ENCODE results near the gene MALRD1. TPM values are rescaled to one million over a fixed set of nuclear protein-coding genes. Genes with fewer than 3 reads are reported as not detected.

The MALRD1 gene
- total RNA-seq, 1 experiment from 2014 or later = under 0.01 TPM

DNA sequence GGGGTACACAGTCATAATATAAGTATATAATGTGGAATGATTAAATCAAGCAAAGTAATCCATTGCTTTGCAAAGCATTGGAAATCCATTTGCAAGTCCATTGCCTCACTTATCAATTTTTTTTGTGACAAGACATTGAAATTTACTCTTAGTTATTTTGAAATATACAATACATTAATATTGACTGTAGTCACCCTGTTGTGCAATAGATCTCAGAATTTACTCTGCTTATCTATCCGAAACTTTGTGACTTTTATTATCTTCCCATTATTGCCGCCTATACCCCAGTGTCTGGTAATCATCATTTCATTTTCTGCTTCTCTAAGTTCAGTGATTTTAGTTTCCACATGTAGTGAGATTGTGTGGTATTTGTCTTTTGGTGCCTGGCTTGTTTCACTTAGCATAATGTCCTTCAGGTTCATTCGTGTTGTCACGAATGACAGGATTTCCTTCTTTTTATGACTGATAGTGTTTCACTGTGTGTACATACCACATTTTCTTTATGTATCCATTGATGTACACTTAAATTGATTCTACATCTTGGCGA lies 5.8 kb downstream of the MALRD1 start:
- Histone ChIP-seq H3K27ac (no peak overlapping the region), H3K9me3 (replicated peaks) (no peaks in the 10 kb centered on the region), H3K36me3 (no peaks in the 10 kb centered on the region), H3K4me1 (replicated peaks) (no peaks in the 10 kb centered on the region), H3K27me3 (replicated peaks) (no peaks in the 10 kb centered on the region), H3K4me3 (no peak overlapping the region)
- DNase-seq (ENCODE audit: low read depth in 1 of 2, low spot score in 2 of 2) = no peak

DNA sequence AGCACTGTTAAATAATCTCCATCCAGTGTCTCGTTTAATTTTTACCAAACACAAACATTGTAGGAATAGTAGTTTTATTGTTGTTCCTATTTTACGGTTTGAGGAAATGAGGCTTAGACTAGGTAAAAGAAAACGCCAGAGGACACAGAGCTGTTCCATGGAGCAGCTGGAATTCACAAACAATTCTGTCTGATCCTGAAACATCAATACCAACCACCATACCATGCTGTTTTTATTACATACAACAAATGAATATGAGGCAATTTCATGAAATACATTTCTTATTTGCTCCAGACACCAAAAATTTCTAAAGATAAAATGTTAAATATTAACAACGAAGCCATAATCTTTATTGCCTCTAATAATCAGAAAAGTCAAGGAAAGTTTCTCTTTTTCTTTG lies 9.4 kb downstream of the MALRD1 start:
- Histone ChIP-seq H3K4me3 (no peak overlapping the region), H3K27ac (no peak overlapping the region), H3K27me3 (replicated peaks) (no peaks in the 10 kb centered on the region), H3K9me3 (replicated peaks) (peaks cover 12% of the 10 kb centered on the region; the same call in 1 of the 2 replicates), H3K36me3 (no peaks in the 10 kb centered on the region), H3K4me1 (replicated peaks) (no peaks in the 10 kb centered on the region)
- no peak for DNase-seq (ENCODE audit: low read depth in 1 of 2, low spot score in 2 of 2)

DNA sequence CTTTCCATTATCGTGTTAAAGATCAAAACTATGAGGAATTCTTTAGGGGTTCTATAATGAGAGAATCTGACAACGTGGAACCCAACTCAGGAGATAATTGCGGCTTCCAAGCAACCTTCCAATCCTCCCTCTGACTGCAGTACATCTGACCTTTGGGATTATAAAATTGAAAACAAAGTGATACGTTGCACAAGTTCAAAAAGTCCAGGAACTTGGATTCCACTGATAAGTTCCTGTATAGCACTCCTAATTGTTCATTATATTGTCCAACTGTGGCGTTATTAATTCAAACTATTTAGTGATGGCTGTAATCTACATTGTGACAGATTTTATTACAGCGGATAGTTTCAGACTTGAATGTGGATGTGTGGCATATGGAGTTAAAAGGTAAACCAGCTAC lies 15.4 kb downstream of the MALRD1 start:
- H3K4me3 ChIP-seq = no peak overlapping the region
- no peak overlapping the region for H3K27ac ChIP-seq
- no peaks in the 10 kb centered on the region for H3K36me3 ChIP-seq

DNA sequence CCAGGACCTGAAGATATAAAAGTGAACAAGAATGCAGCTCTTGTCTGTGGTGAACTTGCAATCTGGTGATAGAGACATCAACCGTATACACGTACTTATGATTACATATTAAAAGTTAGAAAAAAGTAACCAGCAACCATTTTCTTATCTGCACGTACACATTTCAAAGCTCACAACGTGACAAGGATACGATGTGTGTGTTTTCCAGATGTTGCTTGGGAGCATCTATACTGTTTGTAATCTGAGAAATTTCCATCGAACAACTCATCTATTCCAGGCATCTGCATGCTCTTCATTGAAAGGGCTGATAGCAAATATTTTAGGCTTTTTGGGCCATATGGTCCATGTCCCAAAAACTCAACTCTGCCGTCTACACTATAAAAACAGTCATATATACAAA lies 23.3 kb downstream of the MALRD1 start:
- H3K27ac ChIP-seq = no peak overlapping the region
- no peaks in the 10 kb centered on the region for H3K36me3 ChIP-seq
- no peak for DNase-seq (ENCODE audit: low read depth in 1 of 2, low spot score in 2 of 2)
- H3K4me3 ChIP-seq = no peak overlapping the region
- H3K9me3 ChIP-seq (replicated peaks) = peaks cover 2% of the 10 kb centered on the region; the same call in 1 of the 2 replicates
- no peaks in the 10 kb centered on the region for H3K4me1 ChIP-seq (replicated peaks)
- no peaks in the 10 kb centered on the region for H3K27me3 ChIP-seq (replicated peaks)

More for the DNA sequence above, 15.4 kb downstream of the MALRD1 start:
- H3K9me3 ChIP-seq (replicated peaks) = peaks cover 12% of the 10 kb centered on the region; the same call in 1 of the 2 replicates
- no peak for DNase-seq (ENCODE audit: low read depth in 1 of 2, low spot score in 2 of 2)
- no peaks in the 10 kb centered on the region for H3K27me3 ChIP-seq (replicated peaks)
- H3K4me1 ChIP-seq (replicated peaks) = no peaks in the 10 kb centered on the region

DNA sequence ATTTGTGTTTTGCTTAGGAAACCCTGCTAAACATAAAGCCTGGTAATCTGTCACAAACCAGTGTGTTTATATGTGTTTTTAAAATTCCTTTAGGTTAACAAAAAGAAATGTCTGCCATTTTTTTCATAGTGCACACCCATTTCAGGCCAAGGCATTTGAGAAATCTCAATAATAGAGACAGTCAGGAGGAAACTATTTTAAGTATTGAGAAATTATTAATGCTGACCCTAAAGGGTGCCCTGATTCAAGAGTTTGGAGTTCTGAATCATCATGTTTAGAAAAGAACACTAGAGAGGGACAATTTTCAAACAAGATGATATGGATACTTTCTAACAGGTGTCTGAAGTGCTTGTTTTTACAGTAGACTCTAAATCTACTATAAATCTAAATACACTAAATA lies 28.7 kb downstream of the MALRD1 start:
- no peak for DNase-seq (ENCODE audit: low read depth in 1 of 2, low spot score in 2 of 2)
- Histone ChIP-seq H3K4me1 (replicated peaks) (no peaks in the 10 kb centered on the region), H3K27ac (no peak overlapping the region), H3K9me3 (replicated peaks) (peaks cover 2% of the 10 kb centered on the region; the same call in 1 of the 2 replicates), H3K36me3 (no peaks in the 10 kb centered on the region), H3K4me3 (no peak overlapping the region), H3K27me3 (replicated peaks) (no peaks in the 10 kb centered on the region)

DNA sequence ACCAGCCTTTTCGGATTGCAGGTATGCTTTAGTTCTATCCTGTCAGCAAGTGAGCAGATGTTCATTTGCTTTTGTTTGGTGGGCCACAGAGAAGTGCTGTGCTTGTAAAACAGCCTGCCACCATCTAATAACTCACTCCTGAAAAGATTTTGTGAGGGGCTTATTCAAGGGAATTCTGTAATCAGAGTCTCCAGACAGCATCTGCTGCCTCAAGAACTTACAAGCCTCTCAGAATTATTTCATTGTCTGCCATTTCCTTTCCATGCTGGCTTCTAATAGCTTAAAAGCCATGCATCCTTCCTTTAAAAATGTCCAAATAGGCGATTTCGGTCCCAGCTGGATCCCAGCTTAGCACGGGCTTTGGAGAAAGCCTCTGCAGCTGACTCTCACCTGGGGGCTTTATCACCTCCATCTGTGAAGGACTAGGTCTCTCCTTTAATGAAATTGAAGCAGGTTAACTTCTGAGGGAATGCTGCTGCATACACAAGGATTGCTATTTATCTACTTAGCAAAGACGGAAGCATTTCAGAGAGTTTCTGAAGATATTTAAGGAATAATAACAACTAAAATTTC lies 48.0 kb downstream of the MALRD1 start:
- H3K9me3 ChIP-seq (replicated peaks) = no peaks in the 10 kb centered on the region
- no peak overlapping the region for H3K27ac ChIP-seq
- DNase-seq (ENCODE audit: low read depth in 1 of 2, low spot score in 2 of 2) = no peak
- H3K4me1 ChIP-seq (replicated peaks) = no peaks in the 10 kb centered on the region
- no peaks in the 10 kb centered on the region for H3K27me3 ChIP-seq (replicated peaks)
- H3K4me3 ChIP-seq = no peak overlapping the region
- H3K36me3 ChIP-seq = no peaks in the 10 kb centered on the region

DNA sequence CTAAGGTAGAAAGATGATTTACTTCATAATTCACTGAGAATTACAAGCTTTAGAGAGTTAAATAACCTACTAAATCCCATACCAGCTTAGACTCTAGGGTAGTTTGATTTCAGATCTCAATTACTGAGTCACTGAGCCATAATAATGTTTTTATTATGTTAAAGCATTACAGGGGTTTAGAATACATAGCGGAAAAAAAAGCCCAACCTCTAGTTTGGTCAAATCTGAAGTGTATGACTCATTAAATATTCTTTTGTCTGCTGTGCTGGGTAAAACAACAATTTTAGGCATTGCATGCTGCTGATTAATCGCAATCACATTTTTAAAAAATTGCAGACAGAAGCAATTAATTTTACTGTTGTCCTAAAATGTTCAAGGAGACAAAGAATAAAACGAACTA lies 48.5 kb downstream of the MALRD1 start:
- DNase-seq (ENCODE audit: low read depth in 1 of 2, low spot score in 2 of 2) = no peak
- Histone ChIP-seq H3K27ac (no peak overlapping the region), H3K4me3 (no peak overlapping the region), H3K9me3 (replicated peaks) (no peaks in the 10 kb centered on the region), H3K36me3 (no peaks in the 10 kb centered on the region), H3K4me1 (replicated peaks) (no peaks in the 10 kb centered on the region), H3K27me3 (replicated peaks) (no peaks in the 10 kb centered on the region)

DNA sequence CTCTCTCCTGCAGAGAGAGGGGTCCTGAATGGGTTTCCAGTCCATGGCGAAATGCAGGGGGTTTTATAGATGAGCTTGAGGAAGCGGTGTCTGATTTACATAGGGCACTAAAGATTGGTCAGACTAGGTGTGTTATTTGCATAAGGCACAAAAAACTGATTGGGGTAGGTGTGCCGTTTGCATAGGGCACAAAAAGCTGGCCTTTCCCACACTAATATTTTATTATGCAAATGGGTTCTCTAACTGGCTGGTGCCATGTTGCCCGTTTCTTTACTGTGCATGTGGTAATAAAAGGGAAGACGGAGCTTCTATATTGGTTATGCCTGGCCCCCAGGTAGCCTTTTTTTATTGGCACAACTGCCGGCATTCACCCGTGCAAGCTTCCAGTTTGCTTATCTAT lies 50.2 kb downstream of the MALRD1 start:
- no peaks in the 10 kb centered on the region; the same call in 1 of the 2 replicates for H3K9me3 ChIP-seq (replicated peaks)
- H3K4me3 ChIP-seq = no peak overlapping the region
- no peak for DNase-seq (ENCODE audit: low read depth in 1 of 2, low spot score in 2 of 2)
- H3K4me1 ChIP-seq (replicated peaks) = no peaks in the 10 kb centered on the region
- H3K27me3 ChIP-seq (replicated peaks) = no peaks in the 10 kb centered on the region
- H3K36me3 ChIP-seq = no peaks in the 10 kb centered on the region
- H3K27ac ChIP-seq = no peak overlapping the region

DNA sequence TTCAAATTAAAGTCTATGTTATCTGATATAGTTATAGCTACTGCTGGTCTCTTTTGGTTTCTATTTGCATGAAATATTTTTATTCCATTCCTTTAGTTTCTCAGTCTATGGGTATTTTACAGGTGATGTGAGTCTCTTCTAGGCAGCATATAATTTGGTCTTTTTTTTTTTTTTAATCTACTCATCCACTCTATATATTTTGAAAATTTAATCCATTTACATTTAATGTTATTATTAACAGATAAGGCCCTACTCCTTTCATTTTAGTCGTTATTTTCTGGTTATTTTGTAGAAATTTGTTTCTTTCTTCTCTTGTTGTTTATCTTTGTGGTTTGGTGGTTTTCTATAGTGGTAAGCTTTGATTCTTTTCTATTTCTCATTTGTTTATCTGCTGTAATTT lies 58.8 kb downstream of the MALRD1 start:
- Histone ChIP-seq H3K9me3 (replicated peaks) (peaks cover 3% of the 10 kb centered on the region; the same call in 1 of the 2 replicates), H3K4me3 (no peak overlapping the region), H3K4me1 (replicated peaks) (no peaks in the 10 kb centered on the region), H3K36me3 (no peaks in the 10 kb centered on the region), H3K27me3 (replicated peaks) (no peaks in the 10 kb centered on the region), H3K27ac (no peak overlapping the region)
- no peak for DNase-seq (ENCODE audit: low read depth in 1 of 2, low spot score in 2 of 2)

DNA sequence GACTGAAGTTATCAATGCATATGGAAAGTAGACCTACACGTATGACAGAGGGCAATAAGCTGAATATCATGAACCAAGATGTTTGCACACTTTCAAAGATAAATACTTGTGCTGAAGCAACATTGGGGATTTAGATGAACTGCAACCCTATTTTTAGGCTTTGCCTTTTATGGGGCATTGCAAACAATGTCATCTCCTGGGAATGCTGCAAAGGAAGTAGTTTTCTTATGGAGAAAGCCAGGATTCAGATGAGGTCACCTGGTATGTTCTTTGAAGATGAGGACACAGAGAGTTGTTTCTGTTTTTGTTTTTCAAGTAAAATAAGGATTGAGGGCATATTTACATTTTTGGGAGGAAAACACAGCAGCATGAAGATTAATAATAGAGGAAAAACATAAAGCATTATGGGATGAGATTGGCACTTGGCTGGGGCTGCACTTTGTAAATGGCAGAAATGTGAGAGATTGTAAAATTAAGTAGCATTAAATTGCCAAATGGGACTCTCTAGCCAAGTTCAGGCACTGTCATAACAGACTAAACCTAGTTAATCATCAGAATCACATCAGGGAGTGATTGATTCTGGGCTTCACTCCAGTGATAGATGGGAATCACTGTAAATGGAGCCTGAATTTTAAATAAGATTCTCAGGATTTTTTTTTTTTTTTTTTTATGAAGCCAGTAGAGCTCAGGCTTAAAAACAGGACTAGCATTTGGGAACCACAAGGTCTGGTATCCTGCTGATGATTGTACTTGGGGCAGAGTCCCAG lies 63.1 kb downstream of the MALRD1 start:
- Histone ChIP-seq H3K4me3 (no peak overlapping the region), H3K4me1 (replicated peaks) (no peaks in the 10 kb centered on the region), H3K36me3 (no peaks in the 10 kb centered on the region), H3K27me3 (replicated peaks) (no peaks in the 10 kb centered on the region), H3K9me3 (replicated peaks) (0 out of 2 replicates have a peak, but pooled peaks cover 3% of the 10 kb centered on the region), H3K27ac (no peak overlapping the region)
- DNase-seq (ENCODE audit: low read depth in 1 of 2, low spot score in 2 of 2) = no peak

DNA sequence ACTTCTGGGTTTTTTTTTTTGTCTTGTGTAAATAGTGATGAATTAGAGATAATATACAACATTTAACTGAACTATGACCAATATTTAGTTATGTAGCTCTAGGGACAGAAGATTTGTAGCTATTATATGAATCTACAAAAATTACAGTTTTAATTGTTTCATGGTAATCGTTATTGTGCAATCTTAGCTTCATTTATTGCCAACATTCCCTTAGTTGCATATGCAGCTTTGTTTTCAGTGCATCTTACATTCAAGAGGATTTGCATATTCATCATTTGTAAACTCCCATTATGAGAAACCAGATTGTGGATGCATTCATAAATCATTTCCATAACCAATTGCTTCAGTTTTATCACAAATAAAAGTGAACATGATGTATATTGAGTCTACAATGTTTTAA lies 68.8 kb downstream of the MALRD1 start:
- no peaks in the 10 kb centered on the region for H3K4me1 ChIP-seq (replicated peaks)
- no peak for DNase-seq (ENCODE audit: low read depth in 1 of 2, low spot score in 2 of 2)
- no peak overlapping the region for H3K4me3 ChIP-seq
- no peaks in the 10 kb centered on the region for H3K36me3 ChIP-seq
- H3K9me3 ChIP-seq (replicated peaks) = no peaks in the 10 kb centered on the region
- no peak overlapping the region for H3K27ac ChIP-seq
- no peaks in the 10 kb centered on the region for H3K27me3 ChIP-seq (replicated peaks)

DNA sequence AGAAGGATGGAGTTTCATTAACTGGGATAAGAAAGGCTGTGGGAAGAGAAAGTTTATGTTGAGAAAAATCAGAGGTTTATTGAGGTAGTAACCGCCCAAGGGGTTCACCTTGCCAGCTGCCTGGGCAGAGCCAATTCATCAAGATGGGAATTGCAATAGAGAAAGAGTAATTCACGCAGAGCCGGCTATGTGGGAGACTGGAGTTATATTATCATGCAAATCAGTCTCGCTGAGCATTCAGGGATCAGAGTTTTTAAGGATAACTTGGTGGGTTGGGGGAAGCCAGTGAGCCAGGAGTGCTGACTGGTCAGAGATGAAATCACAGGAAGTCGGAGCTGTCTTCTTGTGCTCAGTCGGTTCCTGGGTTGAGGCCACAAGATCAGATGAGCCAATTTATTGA lies 70.6 kb downstream of the MALRD1 start:
- no peaks in the 10 kb centered on the region for H3K27me3 ChIP-seq (replicated peaks)
- no peaks in the 10 kb centered on the region for H3K36me3 ChIP-seq
- no peak overlapping the region for H3K4me3 ChIP-seq
- DNase-seq (ENCODE audit: low read depth in 1 of 2, low spot score in 2 of 2) = no peak
- H3K9me3 ChIP-seq (replicated peaks) = no peaks in the 10 kb centered on the region
- no peak overlapping the region for H3K27ac ChIP-seq
- H3K4me1 ChIP-seq (replicated peaks) = no peaks in the 10 kb centered on the region

DNA sequence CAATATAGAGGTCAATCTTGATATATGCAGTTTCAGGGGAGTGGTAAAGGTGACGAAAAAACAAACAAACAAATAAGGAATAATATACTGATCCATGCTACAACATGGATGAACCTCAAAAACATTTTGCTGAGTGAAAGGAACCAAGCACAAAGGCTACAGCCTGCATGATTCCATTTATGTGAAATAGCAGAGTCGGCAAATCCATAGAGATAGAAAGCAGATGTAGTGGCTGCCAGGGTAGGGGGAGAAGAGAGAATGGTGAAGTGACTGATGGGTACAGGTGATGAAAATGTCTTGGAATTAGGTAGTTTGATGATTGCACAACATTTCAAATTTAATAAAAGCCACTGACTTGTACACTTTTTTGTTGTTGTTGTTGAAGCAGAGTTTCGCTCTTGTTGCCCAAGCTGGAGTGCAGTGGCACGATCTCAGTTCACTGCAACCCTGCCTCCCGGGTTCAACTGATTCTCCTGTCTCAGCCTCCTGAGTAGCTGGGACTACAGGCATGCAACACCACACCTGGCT lies 71.8 kb downstream of the MALRD1 start:
- Histone ChIP-seq H3K4me1 (replicated peaks) (no peaks in the 10 kb centered on the region), H3K4me3 (no peak overlapping the region), H3K27me3 (replicated peaks) (no peaks in the 10 kb centered on the region), H3K9me3 (replicated peaks) (no peaks in the 10 kb centered on the region), H3K27ac (no peak overlapping the region), H3K36me3 (no peaks in the 10 kb centered on the region)
- DNase-seq (ENCODE audit: low read depth in 1 of 2, low spot score in 2 of 2) = no peak

DNA sequence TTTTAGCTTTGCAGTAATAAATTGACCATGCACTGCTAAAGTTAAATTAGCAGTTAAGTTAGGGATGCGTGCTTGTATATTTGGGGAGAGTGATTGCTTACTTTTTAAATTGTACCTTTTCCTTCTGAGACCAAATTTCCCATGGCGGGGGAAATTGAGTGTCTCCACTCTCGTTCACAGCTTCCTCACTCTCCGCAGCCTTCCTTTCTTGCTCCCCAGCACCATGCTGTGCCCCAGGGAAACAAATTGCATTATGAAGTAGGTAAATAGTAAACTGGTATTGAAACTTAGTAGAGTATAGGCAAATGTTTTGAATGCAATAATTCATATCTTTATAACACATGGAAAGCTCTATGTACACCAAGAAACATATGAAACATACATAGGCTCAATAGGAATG lies 85.4 kb downstream of the MALRD1 start:
- Histone ChIP-seq H3K27ac (no peak overlapping the region), H3K4me3 (no peak overlapping the region), H3K36me3 (no peaks in the 10 kb centered on the region), H3K27me3 (replicated peaks) (no peaks in the 10 kb centered on the region), H3K9me3 (replicated peaks) (no peaks in the 10 kb centered on the region), H3K4me1 (replicated peaks) (no peaks in the 10 kb centered on the region)
- no peak for DNase-seq (ENCODE audit: low read depth in 1 of 2, low spot score in 2 of 2)

All from SJSA1 (cell line).